NK-92 treated with Interleukin-12 subunit alpha and Interleukin-12 subunit beta, amount 100 ng/mL, for 24 hours (cell line): ENCODE measurements around the gene FAM120B.

Source experiments
- DNase-seq: peaks from one replicate; lab custom pipeline; 2025; lab: John Stamatoyannopoulos, UW

Gene FAM120B

DNA sequence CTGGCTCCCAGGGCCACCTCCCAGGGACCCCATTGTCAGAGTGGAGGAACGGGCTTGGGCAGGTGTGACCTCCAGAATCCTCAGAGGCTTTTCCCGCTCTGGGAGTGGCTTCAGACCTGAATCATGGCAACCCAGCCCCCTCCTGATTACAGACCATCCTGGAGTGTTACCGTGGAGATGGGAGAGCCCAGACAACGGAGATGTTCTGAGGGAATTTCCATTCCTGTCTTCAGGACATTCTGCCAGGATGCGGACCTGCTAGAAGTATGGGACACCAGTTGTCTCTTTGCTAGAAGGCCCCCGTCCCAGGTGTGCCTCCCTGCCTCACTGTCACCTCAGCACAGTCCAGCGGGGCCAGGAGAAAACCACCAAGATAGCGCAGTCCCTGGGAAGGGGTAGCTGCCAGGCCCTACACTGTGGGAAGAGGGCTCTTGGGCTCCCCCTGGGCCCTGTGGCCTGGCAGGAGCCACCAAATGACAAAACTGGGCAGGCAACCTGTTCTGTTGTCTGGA is 136.6 kb downstream of the FAM120B start:
- DNase-seq = no peak

- no peak for DNase-seq
Observed at GRCh38 chr6:170444056-170444591, 137.6 kb downstream of the FAM120B start.

DNA sequence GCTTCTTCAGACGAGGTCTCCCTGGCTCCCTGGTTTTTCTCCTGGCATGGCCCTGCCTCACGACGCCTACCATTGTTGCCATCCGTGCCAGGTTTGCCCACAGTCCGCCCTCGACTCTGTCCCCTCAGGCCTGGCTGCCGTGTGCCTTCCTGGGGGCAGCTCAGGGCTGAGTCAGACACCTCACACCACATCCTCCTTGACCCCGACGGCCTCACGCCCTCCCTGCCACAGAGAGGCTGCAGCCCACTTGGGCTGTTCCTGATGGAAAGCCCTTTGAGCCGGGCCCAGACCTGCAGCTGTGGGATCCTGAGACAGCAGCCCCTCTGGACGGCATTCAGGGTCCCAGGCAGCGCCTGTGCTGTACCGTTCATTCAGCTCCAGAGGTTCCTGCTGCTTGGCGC is 138.3 kb downstream of the FAM120B start:
- no peak for DNase-seq

GRCh38 chr6:170445487-170445886 is 138.9 kb downstream of the FAM120B start:
- no peak for DNase-seq

GRCh38 chr6:170445971-170446370 is 139.4 kb downstream of the FAM120B start:
- DNase-seq = no peak

DNA sequence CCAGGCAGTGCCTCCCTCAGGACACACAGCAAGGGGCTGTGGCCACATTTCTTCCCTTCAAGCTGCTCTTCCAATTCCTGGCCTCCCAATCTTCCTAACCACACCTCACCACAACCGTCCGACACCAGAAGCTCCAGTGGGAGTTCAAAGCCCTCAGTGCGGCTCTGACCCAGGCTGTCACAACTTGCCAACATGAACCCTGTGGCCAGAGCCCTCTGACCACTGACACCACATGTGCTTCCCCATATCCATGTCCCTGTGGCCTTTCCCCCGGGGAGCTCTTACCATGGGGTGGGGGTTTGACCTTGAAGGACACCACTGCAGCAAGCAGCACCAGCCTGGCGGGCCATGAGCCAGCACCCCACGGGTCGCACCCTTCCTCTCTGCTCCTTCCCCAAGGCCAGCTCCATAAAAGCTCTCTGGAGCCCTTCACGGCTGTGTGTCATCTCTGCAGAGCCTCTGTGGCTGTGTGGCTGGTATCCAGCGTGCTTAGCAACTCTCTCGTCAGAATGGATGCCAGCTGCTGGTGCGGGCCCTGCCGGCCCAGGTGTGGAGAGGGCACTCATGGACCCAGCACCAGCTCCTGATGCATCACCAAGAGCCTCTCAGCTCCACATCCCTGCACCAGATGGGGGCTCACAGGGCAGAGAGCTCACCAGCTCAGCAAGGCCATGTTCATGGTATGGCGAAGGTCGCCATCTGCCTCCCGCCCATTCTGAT is 140.4 kb downstream of the FAM120B start:
- DNase-seq = no peak

DNA sequence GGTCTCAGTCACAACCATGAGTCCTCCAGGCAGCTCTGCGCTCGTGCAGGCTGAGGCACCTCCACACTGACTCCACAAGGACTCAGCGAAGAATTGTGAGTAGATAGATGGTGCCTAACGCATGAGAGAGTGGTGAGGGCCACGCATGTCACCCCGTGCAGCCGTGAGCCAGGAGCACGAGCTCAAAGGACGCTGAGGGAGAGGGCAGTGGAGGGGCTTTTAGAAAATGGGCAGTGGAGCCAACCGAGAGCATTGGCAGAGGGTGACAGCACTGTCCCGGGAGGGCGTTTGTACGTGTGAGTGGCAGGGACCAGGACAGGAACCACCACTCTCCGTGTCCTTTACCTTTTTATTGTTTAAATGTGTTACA is 141.0 kb downstream of the FAM120B start:
- no peak for DNase-seq

DNA sequence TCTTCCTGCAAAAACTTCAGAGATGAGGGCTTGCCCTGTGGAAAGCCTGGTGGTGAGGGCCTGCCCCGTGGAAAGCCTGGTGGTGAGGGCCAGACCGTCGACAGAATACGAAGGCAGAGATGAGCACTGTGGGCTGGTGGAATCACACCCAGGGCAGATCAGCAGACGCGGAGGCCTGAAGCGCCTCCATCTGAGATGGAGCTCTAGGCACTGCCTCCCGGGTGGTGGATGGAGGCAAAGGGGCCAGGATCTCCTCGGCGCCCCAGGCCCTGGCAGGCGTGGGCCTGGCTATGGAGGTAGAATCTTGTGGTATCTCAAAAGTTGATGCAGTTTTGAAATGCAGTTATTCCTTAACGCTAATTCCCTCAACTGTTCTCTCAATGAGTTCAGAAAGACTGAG is 141.8 kb downstream of the FAM120B start:
- DNase-seq = no peak

DNA sequence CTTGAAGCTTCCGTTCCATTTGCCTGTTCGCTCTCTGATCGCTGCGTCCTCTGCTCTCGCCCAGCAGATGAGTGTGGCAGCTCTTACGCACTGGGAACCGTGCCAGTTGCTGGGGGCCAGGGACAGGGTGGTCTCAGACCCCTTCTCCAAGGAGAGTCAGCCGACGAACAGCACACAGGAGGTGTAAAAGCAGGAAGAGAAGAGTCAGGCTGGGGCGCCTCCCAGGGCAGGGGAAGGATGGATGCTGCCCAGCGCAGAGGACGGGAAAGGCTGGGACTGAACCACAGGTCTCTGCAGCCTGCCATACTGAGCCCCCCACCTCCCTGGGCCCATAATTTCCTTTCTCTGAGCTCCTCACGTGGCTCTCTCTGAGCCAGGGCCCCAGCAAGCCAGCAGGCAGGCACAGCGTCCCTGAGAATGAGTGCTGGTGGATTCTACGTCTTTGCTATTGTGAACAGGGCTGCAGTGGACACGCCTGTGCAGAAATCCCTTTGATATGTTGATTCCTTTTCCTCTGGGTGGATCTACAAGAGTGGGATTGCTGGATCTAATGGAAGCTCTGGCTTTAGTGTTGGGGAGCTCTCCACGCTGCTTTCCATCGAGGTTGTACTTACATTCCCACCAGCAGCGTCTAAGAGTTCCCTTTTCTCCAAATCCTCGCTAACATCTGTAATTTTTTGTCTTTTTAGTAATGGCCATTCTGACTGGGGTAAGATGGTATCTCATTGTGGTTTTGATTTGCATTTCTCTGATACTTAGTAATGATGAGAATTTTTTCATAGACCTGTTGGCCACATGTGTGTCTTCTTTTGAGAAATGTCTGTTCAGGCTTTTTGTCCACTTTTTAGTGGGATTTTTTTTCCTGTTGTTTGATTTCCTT is 142.4 kb downstream of the FAM120B start:
- DNase-seq = no peak

GRCh38 chr6:170449835-170450753 is 143.5 kb downstream of the FAM120B start:
- no peak for DNase-seq

DNA sequence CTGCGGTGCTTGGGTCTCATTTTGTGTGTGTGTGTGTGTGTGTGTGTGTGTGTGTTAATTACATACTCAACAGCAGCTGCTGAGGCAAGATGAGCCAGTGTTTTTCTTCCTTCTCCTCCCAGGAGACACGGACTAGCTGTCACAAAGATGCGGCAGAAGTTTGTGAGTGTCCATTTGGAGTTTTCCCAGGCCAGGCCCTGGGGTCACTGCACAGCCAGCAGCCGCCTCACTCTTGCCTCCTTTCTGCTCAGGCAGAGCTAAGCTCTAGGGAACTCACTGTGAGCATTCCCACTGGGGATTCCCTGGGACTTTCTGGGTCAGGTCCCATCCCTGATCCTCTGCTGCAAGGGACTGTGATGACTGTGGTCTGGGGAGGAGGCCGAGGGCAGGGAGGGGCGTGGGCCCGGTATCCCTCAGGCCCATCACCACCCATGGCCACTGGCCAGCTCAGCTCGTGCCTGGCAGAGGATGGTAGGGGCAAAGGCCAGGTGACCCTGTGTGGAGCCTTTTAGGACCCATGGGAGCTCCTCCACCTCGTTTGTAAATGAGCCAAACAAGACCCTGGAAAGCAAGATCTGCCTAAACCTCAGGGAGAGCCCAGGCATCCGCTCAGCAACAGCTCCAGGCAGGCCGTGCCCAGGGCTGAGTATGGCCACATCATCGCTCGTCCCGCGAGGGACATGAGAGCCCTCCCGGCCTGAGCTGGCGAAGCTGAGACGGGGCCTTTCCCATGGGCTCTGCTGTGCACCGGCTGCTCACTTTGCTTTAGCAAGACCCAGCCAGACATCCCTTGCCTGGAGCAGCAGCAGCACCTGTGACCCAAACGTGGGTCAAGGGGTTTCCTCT is 144.6 kb downstream of the FAM120B start:
- DNase-seq = no peak

DNA sequence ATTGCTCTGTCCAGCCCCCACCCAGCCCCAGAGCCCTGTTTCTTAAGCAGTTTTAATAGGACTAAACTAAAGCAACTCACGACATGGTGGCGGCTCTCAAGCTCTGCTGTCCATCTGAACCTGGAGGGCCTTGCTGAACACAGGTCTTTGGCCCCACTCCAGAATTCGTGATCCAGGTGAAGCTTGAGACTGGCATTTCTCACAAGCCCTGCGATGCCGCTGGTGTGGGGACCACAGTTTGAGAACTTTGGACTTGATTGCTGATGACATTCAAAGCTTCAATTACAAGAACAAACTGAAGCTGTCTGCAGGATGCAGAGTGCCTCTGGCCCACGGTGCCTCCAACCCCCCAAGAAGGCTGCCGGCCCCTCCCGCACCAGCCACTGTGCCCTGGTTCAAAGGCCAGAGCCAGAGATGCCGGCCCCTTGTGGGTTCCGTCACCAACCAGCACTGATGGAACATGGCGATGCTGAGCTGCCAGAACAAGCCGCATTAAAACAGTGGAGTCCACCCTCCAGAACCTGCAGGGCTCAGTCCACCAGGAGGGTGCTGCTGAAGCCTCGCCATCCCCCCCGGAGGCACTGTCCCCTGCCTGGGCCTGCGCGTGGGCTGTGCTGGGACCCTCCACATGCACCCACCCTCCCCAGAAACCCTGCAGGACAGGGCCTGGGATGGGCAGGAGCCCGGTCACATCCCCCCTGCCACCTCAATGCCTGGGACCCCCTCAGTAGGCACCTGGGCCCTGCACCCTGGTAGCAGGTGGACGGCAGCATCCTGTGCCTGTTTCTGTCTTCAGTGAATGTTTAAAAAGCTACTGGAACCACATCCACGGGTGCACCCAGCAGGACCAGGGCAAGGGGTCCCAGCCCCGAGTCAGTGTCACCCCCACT is 145.4 kb downstream of the FAM120B start:
- DNase-seq = no peak

DNA sequence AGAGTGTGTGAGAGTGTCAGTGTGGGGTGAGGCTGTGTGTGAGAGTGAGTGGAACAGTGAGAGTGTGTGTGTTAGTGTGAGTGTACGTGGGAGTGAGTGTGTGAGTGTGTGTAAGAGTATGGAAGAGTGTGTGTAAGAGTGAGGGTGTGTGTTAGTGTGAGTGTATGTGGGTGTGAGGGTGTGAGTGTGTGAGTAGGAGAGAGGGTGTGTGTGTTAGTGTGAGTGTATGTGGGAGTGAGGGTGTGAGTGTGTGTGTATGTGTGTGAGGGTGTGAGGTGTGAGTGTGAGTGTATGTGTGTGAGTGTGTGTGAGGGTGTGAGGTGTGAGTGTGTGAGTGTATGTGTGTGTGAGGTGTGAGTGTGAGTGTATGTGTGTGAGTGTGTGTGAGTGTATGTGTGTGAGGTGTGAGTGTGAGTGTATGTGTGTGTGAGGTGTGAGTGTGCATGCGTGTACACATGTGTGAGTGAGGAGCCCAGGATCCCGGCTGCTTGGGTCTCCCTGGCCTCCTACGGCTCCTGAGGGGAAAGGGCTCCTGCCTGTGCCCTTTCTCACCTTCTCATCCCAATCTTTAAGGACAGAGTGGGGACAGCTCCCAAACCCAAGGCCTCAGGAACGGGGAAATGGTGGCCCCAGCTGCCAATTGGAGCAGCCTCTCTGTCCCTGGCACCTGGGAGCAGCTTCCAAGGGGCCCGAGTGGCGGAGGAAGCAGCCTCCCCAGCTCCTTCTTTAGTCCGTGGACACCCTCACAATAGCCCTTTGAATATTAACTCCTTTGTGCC is 146.4 kb downstream of the FAM120B start:
- no peak for DNase-seq

- DNase-seq = no peak
Observed at GRCh38 chr6:170453586-170454511, 147.3 kb downstream of the FAM120B start.

DNA sequence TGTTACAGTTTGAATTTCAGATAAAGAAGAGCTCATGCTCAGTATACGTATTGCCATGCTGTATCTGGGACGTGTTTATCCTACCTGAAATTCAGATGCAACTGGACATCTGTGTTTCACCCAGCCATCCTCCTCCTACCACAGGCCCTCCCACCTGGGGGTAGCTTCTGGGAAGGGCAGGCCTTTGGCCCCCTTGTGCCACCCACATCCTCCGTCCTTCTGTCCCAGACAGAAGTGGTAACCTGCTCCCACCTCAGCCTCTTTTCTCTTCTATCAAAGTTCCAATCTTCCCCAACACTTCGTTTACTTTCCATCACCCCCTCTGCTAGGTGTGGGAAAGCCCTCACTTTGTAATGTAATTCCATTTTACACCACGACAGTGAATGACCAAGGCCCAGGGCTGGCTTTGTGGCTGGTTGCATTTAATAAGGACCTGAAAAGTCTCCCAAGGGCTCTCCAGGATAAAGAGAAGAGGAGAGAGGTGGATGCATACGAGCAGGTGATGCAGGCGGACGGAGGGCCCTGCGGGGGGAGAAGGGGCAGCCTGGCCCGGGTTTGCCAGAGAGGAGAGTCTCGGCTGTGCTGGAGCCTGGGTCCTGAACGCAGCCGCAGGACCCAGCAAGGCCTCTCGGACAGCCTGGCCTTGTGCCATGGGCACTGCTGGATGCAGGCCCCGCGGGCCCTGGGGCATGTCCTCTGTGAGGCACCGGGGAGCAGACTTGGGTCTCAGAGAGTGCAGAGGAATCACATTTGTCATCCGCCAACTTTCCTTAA is 148.1 kb downstream of the FAM120B start:
- no peak for DNase-seq

- DNase-seq = no peak
Observed at GRCh38 chr6:170455335-170455979, 148.9 kb downstream of the FAM120B start.

- no peak for DNase-seq
Observed at GRCh38 chr6:170456334-170456733, 149.8 kb downstream of the FAM120B start.
